Neural cell (in vitro differentiated cells): Measurements from ENCODE around the gene GALNT3. TPM values are rescaled to one million over a fixed set of nuclear protein-coding genes. Genes with fewer than 3 reads are reported as not detected.

Experiments
- H2AFZ ChIP-seq: fragments of 200-600, 300-800 bp; sonication (generic), shearing (Covaris generic); 2 replicates; pipeline ENCODE4 v1.6.0; 2014; ENCODE audit warnings: low read depth, mild to moderate bottlenecking, antibody characterized with exemption, low read length, moderate library complexity
- H3F3A ChIP-seq: fragments of 200-600 bp; shearing (Covaris generic); 2 replicates; pipeline ENCODE4 v1.6.1; 2016; ENCODE audit warnings: mild to moderate bottlenecking, moderate library complexity, mixed read lengths, antibody characterized with exemption, low read length; ENCODE audit not compliant: insufficient read depth, poor library complexity, severe bottlenecking
- H3K27ac ChIP-seq: fragments of 200-600, 300-800 bp; sonication (generic), shearing (Covaris generic); 2 replicates; pipeline ENCODE4 v1.5.1; 2014; ENCODE audit warnings: mild to moderate bottlenecking, low read length, moderate library complexity
- H3K27me3 ChIP-seq: fragments of 300-800, 200-600 bp; sonication (generic), shearing (Covaris generic); 2 replicates; pipeline ENCODE4 v1.6.0; 2014; ENCODE audit warnings: mild to moderate bottlenecking, low read depth, low read length, moderate library complexity; ENCODE audit not compliant: insufficient read depth
- H3K36me3 ChIP-seq: fragments of 300-800, 200-600 bp; sonication (generic), shearing (Covaris generic); 2 replicates; pipeline ENCODE4 v1.5.1; 2014; ENCODE audit warnings: mild to moderate bottlenecking, antibody characterized with exemption, low read length, moderate library complexity; ENCODE audit not compliant: insufficient read depth
- H3K4me2 ChIP-seq: fragments of 300-800, 200-600 bp; sonication (generic), shearing (Covaris generic); 2 replicates; pipeline ENCODE4 v1.6.0; 2014; ENCODE audit warnings: mild to moderate bottlenecking, low read length
- H3K4me3 ChIP-seq: fragments of 300-800, 200-600 bp; sonication (generic), shearing (Covaris generic); 2 replicates; pipeline ENCODE4 v1.5.1; 2014; ENCODE audit warnings: mild to moderate bottlenecking, low read length, moderate library complexity
- H3K79me2 ChIP-seq: fragments of 200-600 bp; shearing (Covaris generic); replicated peaks from 2 replicates; pipeline ENCODE4 v1.6.0; 2014; ENCODE audit warnings: mild to moderate bottlenecking, low read length, moderate library complexity; ENCODE audit not compliant: insufficient read depth
- H3K9ac ChIP-seq: fragments of 300-800, 200-600 bp; sonication (generic), shearing (Covaris generic); 2 replicates; pipeline ENCODE4 v1.6.1; 2016; ENCODE audit warnings: mild to moderate bottlenecking, low read length, mixed read lengths
- H3K9me2 ChIP-seq: fragments of 200-600 bp; shearing (Covaris generic); 2 replicates; pipeline ENCODE4 v1.6.1; 2016; ENCODE audit warnings: mild to moderate bottlenecking, low read length, mixed read lengths; ENCODE audit not compliant: insufficient read depth
- H3K9me3 ChIP-seq: fragments of 200-600, 300-800 bp; sonication (generic), shearing (Covaris generic); 2 replicates; pipeline ENCODE4 v1.6.1; 2016; ENCODE audit warnings: mild to moderate bottlenecking, mixed run types, low read length, moderate library complexity, mixed read lengths
- H4K20me1 ChIP-seq: fragments of 200-600 bp; shearing (Covaris generic); 2 replicates; pipeline ENCODE4 v1.6.1; 2016; ENCODE audit warnings: mild to moderate bottlenecking, mixed run types; ENCODE audit not compliant: insufficient read depth
- EP300 ChIP-seq: fragments of 450-650 bp; conservative IDR thresholded peaks from 2 replicates; pipeline ENCODE4 v1.6.1; 2014; ENCODE audit warnings: antibody characterized with exemption, mild to moderate bottlenecking, moderate library complexity; ENCODE audit not compliant: poor library complexity, severe bottlenecking
- EZH2 ChIP-seq: fragments of 200-600, 300-800 bp; shearing (Covaris generic), sonication (generic); IDR thresholded peaks from 2 replicates; pipeline ENCODE4 v1.6.1; 2014; ENCODE audit warnings: antibody characterized with exemption, low read length, borderline replicate concordance, mild to moderate bottlenecking; ENCODE audit not compliant: insufficient read depth, poor library complexity, severe bottlenecking
- MXI1 ChIP-seq: fragments of 450-650 bp; conservative IDR thresholded peaks from 2 replicates; pipeline ENCODE4 v1.6.1; 2014; ENCODE audit warnings: antibody characterized with exemption, mild to moderate bottlenecking; ENCODE audit not compliant: poor library complexity, severe bottlenecking
- POLR2AphosphoS5 ChIP-seq: IDR thresholded peaks from 2 replicates; pipeline ENCODE4 v1.6.1; 2012
- RAD21 ChIP-seq: fragments of 450-650 bp; conservative IDR thresholded peaks from 2 replicates; pipeline ENCODE4 v1.6.1; 2014; ENCODE audit warnings: antibody characterized with exemption, mild to moderate bottlenecking, moderate library complexity
- SMC3 ChIP-seq: fragments of 450-650 bp; conservative IDR thresholded peaks from 2 replicates; pipeline ENCODE4 v1.6.1; 2014; ENCODE audit warnings: antibody characterized with exemption, mild to moderate bottlenecking, moderate library complexity; ENCODE audit not compliant: poor library complexity
- TAF1 ChIP-seq: IDR thresholded peaks from 2 replicates; pipeline ENCODE4 v1.6.1; 2012; ENCODE audit warnings: low read depth
- polyA minus RNA-seq: library from RNA; depleted of rRNA, polyadenylated mRNA; stranded (reverse); fragments of >200 nt; gene quantifications from 2 replicates; pipeline ENCODE4 v1.2.3, GENCODE V29; 2014
- polyA plus RNA-seq: library from polyadenylated mRNA; depleted of rRNA; stranded (reverse); fragments of >200 nt; gene quantifications from 2 replicates; pipeline ENCODE4 v1.2.3, GENCODE V29; 2014
- TF ChIP-seq, protein P1 (sequence below): IDR thresholded peaks from 2 replicates; pipeline ENCODE4 v1.6.1; 2012; ENCODE audit warnings: borderline replicate concordance
- TF ChIP-seq, protein P2 (sequence below): fragments of 450-650 bp; IDR thresholded peaks from 2 replicates; pipeline ENCODE4 v1.5.1; 2014; ENCODE audit warnings: antibody characterized with exemption, mild to moderate bottlenecking, moderate library complexity; ENCODE audit not compliant: poor library complexity, severe bottlenecking

Gene GALNT3
- polyA plus RNA-seq: 3.7 and 7.4 TPM in 2 replicates
- 2.5 and 3.9 TPM in 2 replicates for polyA minus RNA-seq

DNA sequence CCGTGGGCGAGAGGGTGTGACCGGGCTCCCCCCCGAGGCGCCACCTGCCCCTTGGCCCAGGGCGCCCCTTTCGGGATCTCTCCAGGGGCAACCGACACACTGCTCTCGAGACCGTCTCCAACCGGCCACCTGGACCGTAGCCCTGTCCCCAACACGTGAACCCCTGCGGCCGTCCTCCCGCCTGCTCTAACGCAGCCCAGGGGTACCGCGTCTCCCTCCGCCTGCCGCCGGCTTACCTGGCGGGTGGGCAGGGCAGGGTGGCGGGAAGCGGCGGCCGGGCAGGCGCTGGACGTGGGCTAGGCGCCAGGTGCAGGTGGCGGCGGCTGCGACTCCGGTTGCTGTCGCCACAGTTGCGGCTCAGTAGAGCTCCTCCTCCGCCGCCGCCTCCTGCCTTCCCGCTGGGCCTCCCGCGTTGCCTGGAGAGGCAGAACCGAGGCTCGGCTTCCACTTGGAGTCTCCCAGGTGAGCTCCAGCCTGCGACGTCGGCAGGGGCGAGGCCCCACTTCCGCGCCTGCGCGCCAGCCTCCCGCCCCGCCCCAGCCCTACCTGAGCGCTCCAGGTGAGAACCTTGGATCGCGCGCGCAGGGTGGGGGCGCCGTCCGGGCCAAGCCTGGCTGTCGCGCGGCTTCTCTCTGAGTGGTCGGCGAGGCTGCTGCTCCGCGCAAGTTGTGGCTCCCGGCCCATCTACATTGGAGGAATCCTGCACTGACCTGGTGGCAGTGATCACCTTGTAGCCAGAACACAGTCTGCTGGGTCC is at the start of gene GALNT3:
Gene GALNT3 (minus strand): TSS at position 469 of the 757 bp plus-strand sequence. CDS start 23,547 bp downstream, outside the sequence.
- Histone ChIP-seq H3K9me2 (no peaks in the 10 kb centered on the region), H2AFZ (peak within 1 kb of the TSS; percentile 31), H3K4me2 (peak within 1 kb of the TSS; percentile 33), H3K36me3 (no peaks in the 10 kb centered on the region), H3F3A (no peaks in the 10 kb centered on the region), H3K27ac (no peak within 1 kb of the TSS), H3K9ac (peak within 1 kb of the TSS; percentile 53), H3K27me3 (peaks cover 45% of the 10 kb centered on the region), H4K20me1 (no peaks in the 10 kb centered on the region), H3K9me3 (no peaks in the 10 kb centered on the region), H3K79me2 (no peaks in the 10 kb centered on the region), H3K4me3 (peak within 1 kb of the TSS; percentile 81)
- TF ChIP-seq POLR2AphosphoS5: no peak
- TF ChIP-seq, protein P1, sequence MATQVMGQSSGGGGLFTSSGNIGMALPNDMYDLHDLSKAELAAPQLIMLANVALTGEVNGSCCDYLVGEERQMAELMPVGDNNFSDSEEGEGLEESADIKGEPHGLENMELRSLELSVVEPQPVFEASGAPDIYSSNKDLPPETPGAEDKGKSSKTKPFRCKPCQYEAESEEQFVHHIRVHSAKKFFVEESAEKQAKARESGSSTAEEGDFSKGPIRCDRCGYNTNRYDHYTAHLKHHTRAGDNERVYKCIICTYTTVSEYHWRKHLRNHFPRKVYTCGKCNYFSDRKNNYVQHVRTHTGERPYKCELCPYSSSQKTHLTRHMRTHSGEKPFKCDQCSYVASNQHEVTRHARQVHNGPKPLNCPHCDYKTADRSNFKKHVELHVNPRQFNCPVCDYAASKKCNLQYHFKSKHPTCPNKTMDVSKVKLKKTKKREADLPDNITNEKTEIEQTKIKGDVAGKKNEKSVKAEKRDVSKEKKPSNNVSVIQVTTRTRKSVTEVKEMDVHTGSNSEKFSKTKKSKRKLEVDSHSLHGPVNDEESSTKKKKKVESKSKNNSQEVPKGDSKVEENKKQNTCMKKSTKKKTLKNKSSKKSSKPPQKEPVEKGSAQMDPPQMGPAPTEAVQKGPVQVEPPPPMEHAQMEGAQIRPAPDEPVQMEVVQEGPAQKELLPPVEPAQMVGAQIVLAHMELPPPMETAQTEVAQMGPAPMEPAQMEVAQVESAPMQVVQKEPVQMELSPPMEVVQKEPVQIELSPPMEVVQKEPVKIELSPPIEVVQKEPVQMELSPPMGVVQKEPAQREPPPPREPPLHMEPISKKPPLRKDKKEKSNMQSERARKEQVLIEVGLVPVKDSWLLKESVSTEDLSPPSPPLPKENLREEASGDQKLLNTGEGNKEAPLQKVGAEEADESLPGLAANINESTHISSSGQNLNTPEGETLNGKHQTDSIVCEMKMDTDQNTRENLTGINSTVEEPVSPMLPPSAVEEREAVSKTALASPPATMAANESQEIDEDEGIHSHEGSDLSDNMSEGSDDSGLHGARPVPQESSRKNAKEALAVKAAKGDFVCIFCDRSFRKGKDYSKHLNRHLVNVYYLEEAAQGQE: no peak
- TF ChIP-seq EZH2: no peak
- peak; percentile 26 for TF ChIP-seq SMC3
- TF ChIP-seq, protein P2, sequence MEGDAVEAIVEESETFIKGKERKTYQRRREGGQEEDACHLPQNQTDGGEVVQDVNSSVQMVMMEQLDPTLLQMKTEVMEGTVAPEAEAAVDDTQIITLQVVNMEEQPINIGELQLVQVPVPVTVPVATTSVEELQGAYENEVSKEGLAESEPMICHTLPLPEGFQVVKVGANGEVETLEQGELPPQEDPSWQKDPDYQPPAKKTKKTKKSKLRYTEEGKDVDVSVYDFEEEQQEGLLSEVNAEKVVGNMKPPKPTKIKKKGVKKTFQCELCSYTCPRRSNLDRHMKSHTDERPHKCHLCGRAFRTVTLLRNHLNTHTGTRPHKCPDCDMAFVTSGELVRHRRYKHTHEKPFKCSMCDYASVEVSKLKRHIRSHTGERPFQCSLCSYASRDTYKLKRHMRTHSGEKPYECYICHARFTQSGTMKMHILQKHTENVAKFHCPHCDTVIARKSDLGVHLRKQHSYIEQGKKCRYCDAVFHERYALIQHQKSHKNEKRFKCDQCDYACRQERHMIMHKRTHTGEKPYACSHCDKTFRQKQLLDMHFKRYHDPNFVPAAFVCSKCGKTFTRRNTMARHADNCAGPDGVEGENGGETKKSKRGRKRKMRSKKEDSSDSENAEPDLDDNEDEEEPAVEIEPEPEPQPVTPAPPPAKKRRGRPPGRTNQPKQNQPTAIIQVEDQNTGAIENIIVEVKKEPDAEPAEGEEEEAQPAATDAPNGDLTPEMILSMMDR: no peak
- peak; percentile 16 for TF ChIP-seq EP300
- no peak for TF ChIP-seq TAF1
- TF ChIP-seq MXI1: no peak
- peak; percentile 45 for TF ChIP-seq RAD21

DNA sequence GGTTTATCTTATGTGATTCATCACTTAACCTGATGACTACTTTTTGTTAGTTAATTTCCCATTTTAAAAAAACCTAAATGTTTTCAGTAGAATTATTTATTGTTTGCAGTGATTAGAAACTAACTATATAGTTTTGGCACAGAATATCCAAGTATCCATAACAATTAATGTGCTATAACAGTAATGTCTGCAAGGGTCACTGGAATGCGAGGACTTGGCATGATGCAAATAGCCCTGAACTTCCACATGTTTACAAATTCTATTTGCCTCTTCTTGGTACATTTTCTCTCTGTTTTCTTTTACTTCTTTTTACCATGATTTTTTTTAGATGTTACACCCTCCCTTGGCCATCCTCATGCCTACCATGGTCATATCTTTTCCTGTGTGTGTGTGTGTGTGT is 49.3 kb upstream of the GALNT3 start:
- Histone ChIP-seq H3K36me3 (no peaks in the 10 kb centered on the region), H3K4me2 (no peak overlapping the region), H3K27me3 (no peaks in the 10 kb centered on the region), H4K20me1 (no peaks in the 10 kb centered on the region), H3K27ac (no peak overlapping the region), H3K9me2 (no peaks in the 10 kb centered on the region), H3K4me3 (no peak overlapping the region), H3K9me3 (no peaks in the 10 kb centered on the region), H2AFZ (no peak overlapping the region), H3K9ac (no peak overlapping the region), H3F3A (no peaks in the 10 kb centered on the region), H3K79me2 (no peaks in the 10 kb centered on the region)
- TF ChIP-seq POLR2AphosphoS5 (no peak), MXI1 (no peak), SMC3 (no peak), EP300 (no peak), RAD21 (no peak), EZH2 (no peak), TAF1 (no peak)
- TF ChIP-seq, protein P1: no peak
- TF ChIP-seq, protein P2: no peak
